Right lobe of liver (tissue), 4 donors: ENCODE measurements around the gene LTBP1.

Source experiments
- POLR2A ChIP-seq: fragments of 450-650 bp; IDR thresholded peaks from one replicate; pipeline ENCODE4 v1.6.1; 2017; ENCODE audit warnings: antibody characterized with exemption, mild to moderate bottlenecking
- TF ChIP-seq, protein P1 (sequence below), 4 donors: fragments of 200-600 bp in 3 of 4; fragments of 450-650 bp in 1 of 4; IDR thresholded peaks; one replicate each; pipeline versions ENCODE4 v1.5.1 to v1.8.0; 2016 to 2022; ENCODE audit warnings: antibody characterized with exemption in 4 of 4, mild to moderate bottlenecking in 2 of 4
- donor health status: DM: no; HTN: no; CAD: no.
- donor health status: DM: no; HTN: no; CAD: no.
- donor health status: DM: no; HTN: yes; CAD: no.

DNA sequence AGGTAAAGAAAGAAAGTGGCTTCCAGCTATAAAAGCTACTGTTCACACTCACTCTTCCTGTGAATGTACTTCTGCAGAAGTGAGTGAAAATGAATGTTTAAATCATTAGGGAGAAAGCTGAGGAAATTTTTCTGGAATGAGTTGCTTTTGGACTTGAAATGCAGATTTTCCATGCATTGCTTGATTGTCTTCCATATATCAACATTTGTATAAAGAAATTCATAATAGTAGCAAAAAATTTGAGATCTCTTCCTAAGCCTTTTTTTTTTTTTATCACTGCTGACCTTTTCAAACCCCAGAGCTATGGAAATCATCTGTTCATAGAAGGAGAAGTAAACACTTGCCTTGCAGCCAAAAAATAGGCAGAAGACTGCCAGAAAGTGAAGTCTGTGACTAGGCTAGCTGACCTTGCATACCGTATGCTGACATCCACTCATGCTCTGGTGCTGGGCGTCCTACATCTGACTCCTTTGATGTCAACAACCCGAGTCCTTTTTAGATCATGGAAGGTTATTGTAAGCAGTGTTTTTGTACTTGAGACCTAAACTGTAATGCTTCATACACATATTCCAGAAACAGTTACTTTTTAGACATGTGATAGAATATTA is 375.2 kb downstream of the LTBP1 start:
- no peak for TF ChIP-seq POLR2A
- TF ChIP-seq, protein P1, sequence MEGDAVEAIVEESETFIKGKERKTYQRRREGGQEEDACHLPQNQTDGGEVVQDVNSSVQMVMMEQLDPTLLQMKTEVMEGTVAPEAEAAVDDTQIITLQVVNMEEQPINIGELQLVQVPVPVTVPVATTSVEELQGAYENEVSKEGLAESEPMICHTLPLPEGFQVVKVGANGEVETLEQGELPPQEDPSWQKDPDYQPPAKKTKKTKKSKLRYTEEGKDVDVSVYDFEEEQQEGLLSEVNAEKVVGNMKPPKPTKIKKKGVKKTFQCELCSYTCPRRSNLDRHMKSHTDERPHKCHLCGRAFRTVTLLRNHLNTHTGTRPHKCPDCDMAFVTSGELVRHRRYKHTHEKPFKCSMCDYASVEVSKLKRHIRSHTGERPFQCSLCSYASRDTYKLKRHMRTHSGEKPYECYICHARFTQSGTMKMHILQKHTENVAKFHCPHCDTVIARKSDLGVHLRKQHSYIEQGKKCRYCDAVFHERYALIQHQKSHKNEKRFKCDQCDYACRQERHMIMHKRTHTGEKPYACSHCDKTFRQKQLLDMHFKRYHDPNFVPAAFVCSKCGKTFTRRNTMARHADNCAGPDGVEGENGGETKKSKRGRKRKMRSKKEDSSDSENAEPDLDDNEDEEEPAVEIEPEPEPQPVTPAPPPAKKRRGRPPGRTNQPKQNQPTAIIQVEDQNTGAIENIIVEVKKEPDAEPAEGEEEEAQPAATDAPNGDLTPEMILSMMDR (IDR thresholded peaks at IDR 0.05): no peak
